NCI-H2107 treated with DMSO at 0.1 percent for 48 hours (cell line): ENCODE results near the gene CELF1.
A peak's percentile ranks its signal among the peaks of the same experiment; 100 is the strongest.

Experiments
- DNase-seq: peaks from one replicate; lab custom pipeline; 2025; ENCODE audit not compliant: unreplicated experiment; lab: John Stamatoyannopoulos, UW

Gene CELF1

GRCh38 chr11:47451436-47451835 is 101.5 kb downstream of the CELF1 start:
- DNase-seq: no peak

- no peak for DNase-seq
Measured at GRCh38 chr11:47449541-47449940, 103.4 kb downstream of the CELF1 start.

- DNase-seq: no peak
Measured at GRCh38 chr11:47448566-47449427, 104.1 kb downstream of the CELF1 start, which contains the start of gene RAPSN. Gene RAPSN, minus strand, starts transcription at chr11:47449136. Its CDS starts 172 bp downstream, at chr11:47448964.

GRCh38 chr11:47447906-47448305 is 105.0 kb downstream of the CELF1 start:
- no peak for DNase-seq

- no peak for DNase-seq
Measured at GRCh38 chr11:47446833-47447232, 106.1 kb downstream of the CELF1 start.

GRCh38 chr11:47445840-47446239 is 107.1 kb downstream of the CELF1 start:
- DNase-seq: no peak

GRCh38 chr11:47443817-47444216 is 109.1 kb downstream of the CELF1 start:
- no peak for DNase-seq

- peak; percentile 79 for DNase-seq
Measured at GRCh38 chr11:47443028-47443700, 109.8 kb downstream of the CELF1 start.

GRCh38 chr11:47442514-47442913 is 110.4 kb downstream of the CELF1 start:
- no peak for DNase-seq

- DNase-seq: no peak
Measured at GRCh38 chr11:47441421-47441820, 111.5 kb downstream of the CELF1 start.

GRCh38 chr11:47440054-47440476 is 112.9 kb downstream of the CELF1 start:
- no peak for DNase-seq

- DNase-seq: no peak
Measured at GRCh38 chr11:47438721-47439120, 114.2 kb downstream of the CELF1 start.

GRCh38 chr11:47437746-47438418 is 115.0 kb downstream of the CELF1 start:
- DNase-seq: peak; percentile 9

GRCh38 chr11:47437218-47437745 is 115.7 kb downstream of the CELF1 start:
- DNase-seq: no peak

GRCh38 chr11:47436726-47437125 is 116.2 kb downstream of the CELF1 start:
- DNase-seq: no peak

- no peak for DNase-seq
Measured at GRCh38 chr11:47435687-47436086, 117.2 kb downstream of the CELF1 start.

GRCh38 chr11:47434011-47434786 is 118.7 kb downstream of the CELF1 start:
- no peak for DNase-seq

GRCh38 chr11:47433157-47433556 is 119.8 kb downstream of the CELF1 start:
- DNase-seq: no peak

GRCh38 chr11:47431356-47432083 is 121.4 kb downstream of the CELF1 start:
- DNase-seq: no peak

- no peak for DNase-seq
Measured at GRCh38 chr11:47430524-47430923, 122.4 kb downstream of the CELF1 start.
